Astrocyte of the spinal cord (primary cell): ENCODE measurements around the gene TUBA3D.
A peak's percentile ranks its signal among the peaks of the same experiment; 100 is the strongest.
"Not testable (repeated sequence)": the region's sequence is repeated elsewhere in the genome, so short reads cannot be mapped to it uniquely, and the experiment has no call there.

Experiments
- DNase-seq: peaks from one replicate; pipeline ENCODE4 v3.0.0; 2011; ENCODE audit warnings: low read depth, low spot score
- H3K4me3 ChIP-seq: 2 replicates; pipeline ENCODE4 v1.5.1; 2011; ENCODE audit warnings: low read depth, mild to moderate bottlenecking, low read length, moderate library complexity
- in situ Hi-C: cut with HindIII; loops from 2 replicates; pipeline ENCODE4 v1.10.0; 2017; ENCODE audit warnings: low sequenced_read_pairs
- TF ChIP-seq, protein P1 (sequence below): IDR thresholded peaks from 2 replicates; pipeline ENCODE4 v1.5.1; 2012; ENCODE audit warnings: low read depth, mild to moderate bottlenecking, low read length, inconsistent platforms

The TUBA3D gene

DNA sequence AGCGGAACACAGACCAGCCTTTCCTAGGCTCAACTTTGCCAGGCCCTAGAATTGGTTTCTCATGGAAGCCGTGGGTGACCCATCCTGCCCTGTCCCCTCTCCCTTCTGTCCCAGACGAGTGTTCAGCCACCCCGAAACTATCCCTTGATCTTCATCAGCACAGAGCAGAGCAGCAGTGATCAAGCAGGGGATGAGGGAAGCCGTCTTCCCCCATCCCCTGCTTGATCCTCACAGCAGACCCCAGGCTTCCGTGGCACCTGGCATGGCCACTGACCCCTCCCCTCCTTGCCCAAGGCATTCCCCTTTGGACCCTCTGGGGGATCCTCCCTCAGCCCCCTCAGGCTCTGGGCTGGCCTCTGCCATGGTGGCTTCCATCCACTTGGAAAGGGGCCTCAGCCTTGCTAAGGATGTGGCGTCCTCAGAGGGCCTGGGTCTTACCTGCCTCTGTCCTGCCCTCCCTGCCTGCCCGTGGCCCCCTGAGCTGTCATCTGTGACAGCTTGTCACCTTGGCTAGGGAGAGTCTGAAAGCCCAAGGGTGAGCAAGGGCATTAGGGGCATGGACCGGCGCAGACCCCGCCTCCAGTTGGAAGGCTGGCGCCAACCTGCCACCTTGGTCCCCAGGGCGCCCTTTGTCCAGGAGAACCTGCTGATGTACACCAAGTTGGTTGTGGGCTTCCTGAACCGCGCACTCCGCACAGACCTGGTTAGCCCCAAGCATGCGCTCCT lies 41.4 kb downstream of the TUBA3D start:
- in situ Hi-C loops: no loop called here
- no peak overlapping the region for H3K4me3 ChIP-seq
- DNase-seq: no peak

DNA sequence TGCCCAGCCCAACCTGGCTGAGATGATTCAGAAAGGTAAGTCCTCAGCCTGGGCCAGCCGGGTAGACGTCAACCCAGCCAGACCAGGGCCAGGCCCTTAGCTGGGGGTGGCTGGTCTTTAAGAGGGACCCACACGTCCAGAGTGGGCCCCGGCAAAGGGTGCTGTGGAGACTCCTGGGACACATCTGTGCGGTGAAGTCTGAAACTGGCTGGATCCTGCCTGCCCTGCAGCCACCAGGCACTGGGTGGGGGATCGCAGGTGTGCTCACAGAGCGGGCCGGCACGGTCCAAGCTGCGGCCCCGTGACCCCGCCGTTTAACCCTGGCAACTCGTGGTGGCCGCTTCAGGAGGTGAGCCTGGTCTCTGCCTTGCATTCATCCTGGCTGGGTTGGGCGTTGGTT lies 41.9 kb downstream of the TUBA3D start:
- in situ Hi-C loops, H3K4me3 ChIP-seq: not testable (repeated sequence)

More for the DNA sequence above, 41.4 kb downstream of the TUBA3D start:
- TF ChIP-seq, protein P1, sequence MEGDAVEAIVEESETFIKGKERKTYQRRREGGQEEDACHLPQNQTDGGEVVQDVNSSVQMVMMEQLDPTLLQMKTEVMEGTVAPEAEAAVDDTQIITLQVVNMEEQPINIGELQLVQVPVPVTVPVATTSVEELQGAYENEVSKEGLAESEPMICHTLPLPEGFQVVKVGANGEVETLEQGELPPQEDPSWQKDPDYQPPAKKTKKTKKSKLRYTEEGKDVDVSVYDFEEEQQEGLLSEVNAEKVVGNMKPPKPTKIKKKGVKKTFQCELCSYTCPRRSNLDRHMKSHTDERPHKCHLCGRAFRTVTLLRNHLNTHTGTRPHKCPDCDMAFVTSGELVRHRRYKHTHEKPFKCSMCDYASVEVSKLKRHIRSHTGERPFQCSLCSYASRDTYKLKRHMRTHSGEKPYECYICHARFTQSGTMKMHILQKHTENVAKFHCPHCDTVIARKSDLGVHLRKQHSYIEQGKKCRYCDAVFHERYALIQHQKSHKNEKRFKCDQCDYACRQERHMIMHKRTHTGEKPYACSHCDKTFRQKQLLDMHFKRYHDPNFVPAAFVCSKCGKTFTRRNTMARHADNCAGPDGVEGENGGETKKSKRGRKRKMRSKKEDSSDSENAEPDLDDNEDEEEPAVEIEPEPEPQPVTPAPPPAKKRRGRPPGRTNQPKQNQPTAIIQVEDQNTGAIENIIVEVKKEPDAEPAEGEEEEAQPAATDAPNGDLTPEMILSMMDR: no peak

DNA sequence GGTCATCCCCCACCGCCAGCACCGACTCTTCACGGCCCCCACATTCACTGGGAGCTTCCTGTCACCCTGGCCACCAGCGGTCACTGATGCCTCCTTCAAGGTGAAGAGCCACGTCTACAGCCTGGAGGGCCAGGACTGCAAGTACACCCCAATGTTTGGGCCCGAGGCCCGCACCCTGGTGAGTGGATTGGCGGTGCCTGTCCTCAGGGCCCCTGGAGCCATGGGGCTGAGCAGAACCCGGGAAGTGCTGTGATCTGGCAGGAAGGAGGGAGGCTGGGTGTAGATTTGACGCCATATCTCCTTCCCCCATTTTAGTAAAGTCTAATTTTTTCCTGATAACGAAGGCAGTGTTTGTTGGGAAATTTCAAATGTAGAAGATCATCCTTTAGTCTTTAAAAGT lies 42.6 kb downstream of the TUBA3D start:
- in situ Hi-C loops, H3K4me3 ChIP-seq, DNase-seq: not testable (repeated sequence)

More for the DNA sequence above, 41.9 kb downstream of the TUBA3D start:
- not testable (repeated sequence) for DNase-seq

DNA sequence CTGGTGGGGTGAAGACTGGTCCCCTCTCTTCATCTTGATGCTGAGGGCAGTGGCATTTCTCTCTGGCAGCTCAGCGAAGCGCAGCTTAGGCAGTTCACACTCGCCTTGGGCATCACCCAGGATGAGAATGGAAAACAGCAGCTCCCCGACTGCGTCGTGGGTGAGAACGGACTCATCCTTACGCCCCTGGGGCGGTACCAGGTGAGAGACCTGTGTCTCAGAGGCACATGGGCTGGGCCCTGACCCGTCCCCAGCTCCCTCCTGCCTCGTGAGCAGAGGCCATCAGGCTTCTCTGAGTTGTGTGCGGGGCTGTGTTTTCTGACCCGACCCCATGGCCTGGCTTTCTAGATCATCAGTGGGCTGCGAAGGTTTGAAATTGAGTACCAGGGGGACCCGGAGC lies 43.5 kb downstream of the TUBA3D start:
- in situ Hi-C loops: no loop called here
- no peak overlapping the region for H3K4me3 ChIP-seq
- TF ChIP-seq, protein P1: no peak
- no peak for DNase-seq

DNA sequence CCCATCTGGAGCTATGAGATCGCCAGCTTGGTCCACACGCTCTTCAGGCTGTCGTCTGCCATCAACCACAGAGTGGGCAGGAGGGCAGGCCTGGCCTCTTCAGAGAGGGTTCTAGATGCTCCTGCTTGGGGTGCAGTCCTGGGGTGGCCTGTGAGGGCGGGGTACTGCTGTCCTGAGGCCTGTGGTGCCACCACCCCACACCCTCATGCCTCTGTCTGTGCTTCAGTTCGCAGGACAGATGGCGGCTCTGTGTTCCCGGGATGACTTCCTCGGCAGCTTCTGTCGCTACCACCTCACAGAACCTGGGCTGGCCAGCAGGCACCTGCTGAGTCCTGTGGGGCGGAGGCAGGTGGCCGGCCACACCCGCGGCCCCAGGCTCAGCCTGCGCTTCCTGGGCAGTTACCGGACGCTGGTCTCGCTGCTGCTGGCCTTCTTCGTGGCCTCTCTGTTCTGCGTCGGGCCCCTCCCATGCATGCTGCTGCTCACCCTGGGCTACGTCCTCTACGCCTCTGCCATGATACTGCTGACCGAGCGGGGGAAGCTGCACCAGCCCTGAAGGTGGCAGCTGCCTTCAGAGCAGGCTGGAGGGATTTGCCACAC lies 44.1 kb downstream of the TUBA3D start:
- in situ Hi-C loops, DNase-seq, H3K4me3 ChIP-seq: not testable (repeated sequence)

DNA sequence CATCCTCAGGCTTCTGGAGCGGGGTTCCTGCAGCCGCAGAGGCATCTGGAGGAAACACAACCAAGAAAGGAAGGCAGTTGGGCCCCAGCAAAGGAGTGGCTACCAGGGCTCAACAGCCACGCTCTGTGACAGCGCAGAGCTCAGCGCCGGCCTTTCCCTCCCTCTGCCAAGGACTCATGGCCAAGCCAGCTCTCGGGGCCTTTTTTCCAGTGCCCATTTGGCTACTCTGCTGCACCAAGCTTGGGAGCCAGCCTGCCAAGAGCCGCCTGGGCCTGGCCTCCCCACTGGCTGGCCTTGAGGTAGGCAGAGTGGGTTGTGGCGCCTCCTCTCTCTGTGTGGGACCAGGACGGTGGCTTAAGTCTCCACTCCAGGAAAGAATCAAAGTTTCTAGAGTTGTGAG lies 44.6 kb downstream of the TUBA3D start:
- no peak overlapping the region for H3K4me3 ChIP-seq
- in situ Hi-C loops: no loop called here
- TF ChIP-seq, protein P1: no peak
- DNase-seq: no peak

DNA sequence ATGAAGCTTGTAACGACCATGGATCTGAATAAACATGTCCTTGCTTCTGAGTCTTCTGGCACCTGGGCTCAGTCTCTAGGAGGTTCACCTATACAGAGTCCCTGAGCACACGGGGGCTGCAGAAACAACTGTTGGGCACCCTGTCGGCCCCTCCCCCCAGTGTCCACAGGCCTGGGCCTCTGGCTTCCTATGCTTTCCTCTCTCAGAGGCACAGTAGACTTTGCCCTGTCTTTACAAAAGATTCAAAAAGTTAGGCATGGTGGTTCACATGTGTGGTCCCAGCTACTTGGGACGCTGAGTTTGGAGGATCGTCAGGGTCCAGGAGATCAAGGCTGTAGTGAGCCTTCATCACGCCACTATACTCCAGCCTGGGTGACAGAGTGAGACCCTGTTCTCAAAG lies 45.6 kb downstream of the TUBA3D start:
- in situ Hi-C loops, H3K4me3 ChIP-seq, DNase-seq: not testable (repeated sequence)

DNA sequence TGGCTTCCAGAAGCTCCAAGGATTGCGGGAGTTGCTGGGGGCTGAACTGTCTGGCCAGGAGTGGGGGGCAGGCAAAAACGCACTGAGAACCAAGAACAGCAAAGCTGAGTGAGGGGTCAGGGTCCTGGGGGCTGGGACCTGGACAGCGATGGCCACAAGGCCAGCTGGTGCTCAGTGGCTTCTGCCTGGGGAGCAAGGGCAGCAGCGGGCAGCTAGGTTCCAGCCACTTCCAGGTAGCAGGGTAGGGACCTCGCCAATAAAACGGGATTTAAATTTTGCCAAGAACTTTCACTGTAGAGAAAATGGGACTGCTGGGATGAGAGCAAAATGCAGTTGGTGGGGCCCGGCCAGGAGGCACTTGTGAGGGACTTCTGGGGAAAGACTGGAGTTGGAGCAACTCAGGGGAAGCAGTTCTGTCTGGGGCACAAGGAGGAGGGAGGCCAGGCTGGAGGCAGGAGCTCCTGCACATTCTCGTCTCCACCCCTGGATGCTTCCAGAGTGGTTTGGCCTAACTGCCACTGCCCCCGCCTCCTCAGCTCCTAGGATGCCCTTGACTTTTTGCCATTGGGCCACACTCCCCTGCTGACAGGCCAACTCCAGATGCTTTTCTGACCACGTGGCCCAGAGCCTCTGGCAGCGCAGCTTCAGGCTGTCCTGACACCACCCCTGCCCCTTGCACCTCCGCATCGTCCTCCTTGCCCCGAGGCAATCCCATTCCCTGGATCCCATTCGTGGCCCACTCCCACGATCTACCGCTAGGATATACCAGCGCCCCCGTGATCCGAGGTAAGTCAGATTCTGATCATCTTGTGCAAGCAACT lies 46.3 kb downstream of the TUBA3D start:
- H3K4me3 ChIP-seq: no peak overlapping the region
- no peak for DNase-seq
- in situ Hi-C loops: no loop called here
- TF ChIP-seq, protein P1: no peak

DNA sequence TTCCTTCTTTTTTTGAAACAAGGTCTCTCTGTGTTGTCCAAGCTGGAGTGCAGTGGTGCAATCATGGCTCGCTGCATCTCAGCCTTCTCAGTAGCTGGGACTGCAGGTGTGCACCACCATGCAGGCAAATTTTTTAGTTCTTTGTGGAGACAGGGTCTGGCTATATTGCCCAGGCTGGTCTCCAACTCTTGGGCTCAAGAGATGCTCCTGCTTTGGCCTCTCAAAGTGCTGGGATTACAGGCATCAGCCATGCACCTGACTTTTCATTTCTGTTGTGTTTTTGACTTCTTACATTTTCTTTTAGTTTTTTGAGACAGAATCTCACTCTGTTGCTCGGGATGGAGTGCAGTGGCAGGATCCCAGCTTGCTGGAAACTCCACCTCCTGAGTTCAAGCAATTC lies 49.3 kb downstream of the TUBA3D start:
- H3K4me3 ChIP-seq, in situ Hi-C loops, DNase-seq: not testable (repeated sequence)

DNA sequence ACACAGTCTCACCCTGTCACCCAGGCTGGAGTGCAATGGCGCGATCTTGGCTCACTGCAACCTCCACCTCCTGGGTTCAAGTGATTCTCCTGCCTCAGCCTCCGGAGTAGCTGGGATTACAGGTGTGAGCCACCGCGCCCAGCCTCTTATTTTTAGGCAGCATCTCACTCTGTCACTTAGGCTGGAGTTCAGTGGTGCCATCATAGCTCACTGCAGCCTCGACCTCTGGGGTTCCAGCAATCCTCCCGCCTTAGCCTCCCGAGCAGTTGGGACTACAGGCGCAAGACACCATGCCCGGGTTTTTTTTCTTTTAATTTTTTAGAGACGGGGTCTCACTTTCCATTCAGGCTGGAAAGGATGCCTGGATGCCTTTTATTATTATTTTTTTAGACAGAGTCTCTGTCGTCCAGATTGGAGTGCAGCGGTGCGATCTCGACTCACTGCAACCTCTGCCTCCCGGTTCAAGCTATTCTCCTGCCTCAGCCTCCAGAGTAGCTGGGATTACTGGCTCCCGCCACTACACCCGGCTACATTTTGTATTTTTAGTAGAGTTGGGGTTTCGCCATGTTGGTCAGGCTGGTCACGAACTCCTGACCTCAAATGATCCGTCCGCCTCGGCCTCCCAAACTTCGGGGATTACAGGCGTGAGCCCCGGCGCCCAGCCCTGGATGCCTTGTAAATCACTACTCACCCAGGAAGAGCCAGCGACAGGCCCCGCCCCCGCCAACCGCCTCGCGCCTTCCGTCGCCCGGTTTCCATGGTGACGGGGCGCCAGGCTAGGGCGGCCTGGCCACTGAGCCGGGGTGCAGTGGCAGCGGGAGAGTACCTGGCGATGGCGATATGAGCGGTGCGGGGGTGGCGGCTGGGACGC lies 51.4 kb downstream of the TUBA3D start, which contains the start of gene CCDC74A:
Gene CCDC74A, plus strand, starts transcription at position 758 of the 871 bp plus-strand sequence. Its CDS starts 83 bp downstream, at position 841.
- DNase-seq: peak; percentile 41
- in situ Hi-C loops: not testable (repeated sequence)
- peak within 1 kb of the TSS; percentile 35 for H3K4me3 ChIP-seq
